Ishikawa (cell line): ENCODE results near the gene ARID5A.

ENCODE experiments used
- CEBPB ChIP-seq: IDR thresholded peaks from 2 replicates; pipeline ENCODE4 v1.6.1; 2012
- CREB1 ChIP-seq: IDR thresholded peaks from 2 replicates; pipeline ENCODE4 v1.6.1; 2012; ENCODE audit warnings: low read depth
- EGR1 ChIP-seq: IDR thresholded peaks from 2 replicates; pipeline ENCODE4 v1.6.1; 2012
- EP300 ChIP-seq: IDR thresholded peaks from 2 replicates; pipeline ENCODE4 v1.6.1; 2012; ENCODE audit warnings: borderline replicate concordance
- FOXM1 ChIP-seq: IDR thresholded peaks from 2 replicates; pipeline ENCODE4 v1.6.1; 2012; ENCODE audit warnings: low read depth, borderline replicate concordance
- MAX ChIP-seq: IDR thresholded peaks from 2 replicates; pipeline ENCODE4 v1.6.1; 2012
- NFIC ChIP-seq: IDR thresholded peaks from 2 replicates; pipeline ENCODE4 v1.6.1; 2012
- RAD21 ChIP-seq: IDR thresholded peaks from 2 replicates; pipeline ENCODE4 v1.6.1; 2012; ENCODE audit warnings: low read depth
- REST ChIP-seq: IDR thresholded peaks from 2 replicates; pipeline ENCODE4 v1.6.1; 2012; ENCODE audit warnings: low read depth, mild to moderate bottlenecking
- TAF1 ChIP-seq: IDR thresholded peaks from 2 replicates; pipeline ENCODE4 v1.6.1; 2012; ENCODE audit warnings: low read depth, mild to moderate bottlenecking
- TCF12 ChIP-seq: IDR thresholded peaks from 2 replicates; pipeline ENCODE4 v1.6.1; 2012; ENCODE audit warnings: low read depth
- TEAD4 ChIP-seq: IDR thresholded peaks from 2 replicates; pipeline ENCODE4 v1.6.1; 2012
- USF1 ChIP-seq: IDR thresholded peaks from 2 replicates; pipeline ENCODE4 v1.6.1; 2012
- YY1 ChIP-seq: IDR thresholded peaks from 2 replicates; pipeline ENCODE4 v1.6.1; 2012; ENCODE audit warnings: low read depth
- ZBTB7A ChIP-seq: IDR thresholded peaks from 2 replicates; pipeline ENCODE4 v1.6.1; 2012; ENCODE audit warnings: low read depth

ARID5A gene

GRCh38 chr2:96534141-96534540 is 2.4 kb upstream of the ARID5A start:
- TF ChIP-seq TAF1: no peak
- TF ChIP-seq MAX: no peak
- no peak for TF ChIP-seq ZBTB7A
- TF ChIP-seq USF1: no peak
- TF ChIP-seq RAD21: no peak
- no peak for TF ChIP-seq NFIC
- TF ChIP-seq CEBPB: no peak
- no peak for TF ChIP-seq EGR1
- TF ChIP-seq REST: no peak
- no peak for TF ChIP-seq TCF12
- TF ChIP-seq CREB1: no peak
- TF ChIP-seq YY1: no peak
- TF ChIP-seq EP300: no peak

- TF ChIP-seq TCF12 (no peak), EP300 (no peak), CEBPB (no peak), EGR1 (no peak), REST (no peak)
Observed at GRCh38 chr2:96534701-96535181, 1.8 kb upstream of the ARID5A start.

GRCh38 chr2:96535331-96535730 is 1.2 kb upstream of the ARID5A start:
- TF ChIP-seq USF1: no peak
- no peak for TF ChIP-seq CEBPB
- TF ChIP-seq EGR1: no peak
- TF ChIP-seq CREB1: no peak
- TF ChIP-seq ZBTB7A: no peak
- TF ChIP-seq TAF1: no peak
- no peak for TF ChIP-seq MAX
- TF ChIP-seq FOXM1: no peak
- no peak for TF ChIP-seq TEAD4
- TF ChIP-seq REST: no peak

GRCh38 chr2:96537066-96537733 is 648 bp downstream of the ARID5A start:
- TF ChIP-seq MAX (peak; percentile 13; the same call in 1 of the 2 replicates), EGR1 (no peak)
